Stimulated activated CD4-positive, alpha-beta T cell treated with anti-CD3 and anti-CD28 coated beads, Interleukin-2, amount 100 ng/mL, for 24 hours (primary cell): Measurements from ENCODE around the gene CORO6.

Source experiments
- DNase-seq, 2 donors: peaks; one replicate each; pipeline ENCODE4 v3.0.0-alpha.2; 2020

CORO6 gene

GRCh38 chr17:29630630-29631193 is 8.0 kb upstream of the CORO6 start:
- DNase-seq, result no peak

GRCh38 chr17:29629839-29630238 is 7.1 kb upstream of the CORO6 start:
- DNase-seq, result no peak

- no peak for DNase-seq
These were observed 5.9 kb upstream of the CORO6 start for GRCh38 chr17:29628644-29629043.

GRCh38 chr17:29627951-29628350 is 5.2 kb upstream of the CORO6 start:
- DNase-seq, result no peak

- no peak for DNase-seq
These were observed 2.5 kb upstream of the CORO6 start for GRCh38 chr17:29625037-29625750.

- no peak for DNase-seq
These were observed 1.9 kb upstream of the CORO6 start for GRCh38 chr17:29624586-29624985.

GRCh38 chr17:29623283-29623647 is 553 bp upstream of the CORO6 start:
- DNase-seq, result no peak

- no peak for DNase-seq
These were observed 939 bp downstream of the CORO6 start for GRCh38 chr17:29621751-29622194.

- DNase-seq, result no peak
These were observed 1.8 kb downstream of the CORO6 start for GRCh38 chr17:29620779-29621500.

- no peak for DNase-seq
These were observed 2.4 kb downstream of the CORO6 start for GRCh38 chr17:29620271-29620670.

GRCh38 chr17:29619251-29619650 is 3.5 kb downstream of the CORO6 start:
- DNase-seq, result no peak

- no peak for DNase-seq
These were observed 4.2 kb downstream of the CORO6 start for GRCh38 chr17:29618272-29619065.

GRCh38 chr17:29617481-29618271 is 5.0 kb downstream of the CORO6 start:
- peak; percentile 87 to 91 for DNase-seq

GRCh38 chr17:29617125-29617480 is 5.6 kb downstream of the CORO6 start:
- peak; percentile 94 to 95 for DNase-seq

- DNase-seq, result no peak
These were observed 6.2 kb downstream of the CORO6 start for GRCh38 chr17:29616300-29617048.

- DNase-seq, result peak; percentile 85 to 89
These were observed 7.0 kb downstream of the CORO6 start for GRCh38 chr17:29615492-29616299.

- peak; percentile 60 to 61 for DNase-seq
These were observed 7.7 kb downstream of the CORO6 start for GRCh38 chr17:29615048-29615385.

GRCh38 chr17:29614349-29615047 is 8.2 kb downstream of the CORO6 start:
- DNase-seq, result no peak

GRCh38 chr17:29613856-29614255 is 8.9 kb downstream of the CORO6 start:
- no peak for DNase-seq

- DNase-seq, result peak; percentile 98 to 99
These were observed 9.3 kb downstream of the CORO6 start for GRCh38 chr17:29613352-29613837.
